ENCODE results near the gene ZC3H18.

ZC3H18 gene

GRCh38 chr16:88584676-88585075, 14.5 kb downstream of the ZC3H18 start:
- H3K27ac ChIP-seq = no peak overlapping the region
- TF ChIP-seq ZFX (IDR thresholded peaks at IDR 0.05) (no peak), CTCF (conservative IDR thresholded peaks at IDR 0.05) (no peak)

GRCh38 chr16:88585269-88585668, 15.1 kb downstream of the ZC3H18 start:
- TF ChIP-seq CTCF (conservative IDR thresholded peaks at IDR 0.05) = no peak
- TF ChIP-seq ZFX (IDR thresholded peaks at IDR 0.05) = no peak
- H3K27ac ChIP-seq = no peak overlapping the region

GRCh38 chr16:88585927-88586581, 15.9 kb downstream of the ZC3H18 start:
- TF ChIP-seq ZFX (IDR thresholded peaks at IDR 0.05) (no peak), CTCF (conservative IDR thresholded peaks at IDR 0.05) (no peak)
- no peak overlapping the region for H3K27ac ChIP-seq

- TF ChIP-seq CTCF (conservative IDR thresholded peaks at IDR 0.05) (no peak), ZFX (IDR thresholded peaks at IDR 0.05) (no peak)
Measured at GRCh38 chr16:88588148-88588547, 17.9 kb downstream of the ZC3H18 start.

GRCh38 chr16:88588754-88589153, 18.6 kb downstream of the ZC3H18 start:
- H3K27ac ChIP-seq = no peak overlapping the region
- TF ChIP-seq CTCF (conservative IDR thresholded peaks at IDR 0.05) (no peak), ZFX (IDR thresholded peaks at IDR 0.05) (no peak)

More at GRCh38 chr16:88588148-88588547, 17.9 kb downstream of the ZC3H18 start:
- H3K27ac ChIP-seq = no peak overlapping the region

DNA sequence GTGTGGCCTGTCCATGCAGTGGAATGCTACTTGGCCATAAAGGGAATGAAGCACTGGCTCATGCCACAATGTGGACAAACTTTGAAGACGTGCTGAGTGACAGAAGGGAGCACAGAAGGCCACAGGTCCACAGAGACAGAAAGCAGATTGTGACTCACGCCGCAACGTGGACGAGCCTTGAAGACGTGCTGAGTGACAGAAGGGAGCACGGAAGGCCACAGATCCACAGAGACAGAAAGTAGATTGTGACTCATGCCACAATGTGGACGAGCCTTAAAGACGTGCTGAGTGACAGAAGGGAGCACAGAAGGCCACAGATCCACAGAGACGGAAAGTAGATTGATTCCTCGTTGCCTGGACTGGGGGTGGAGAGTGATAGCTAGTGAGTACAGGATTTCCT, 19.2 kb downstream of the ZC3H18 start:
- no peak for TF ChIP-seq CTCF (conservative IDR thresholded peaks at IDR 0.05)
- no peak for TF ChIP-seq ZFX (IDR thresholded peaks at IDR 0.05)

DNA sequence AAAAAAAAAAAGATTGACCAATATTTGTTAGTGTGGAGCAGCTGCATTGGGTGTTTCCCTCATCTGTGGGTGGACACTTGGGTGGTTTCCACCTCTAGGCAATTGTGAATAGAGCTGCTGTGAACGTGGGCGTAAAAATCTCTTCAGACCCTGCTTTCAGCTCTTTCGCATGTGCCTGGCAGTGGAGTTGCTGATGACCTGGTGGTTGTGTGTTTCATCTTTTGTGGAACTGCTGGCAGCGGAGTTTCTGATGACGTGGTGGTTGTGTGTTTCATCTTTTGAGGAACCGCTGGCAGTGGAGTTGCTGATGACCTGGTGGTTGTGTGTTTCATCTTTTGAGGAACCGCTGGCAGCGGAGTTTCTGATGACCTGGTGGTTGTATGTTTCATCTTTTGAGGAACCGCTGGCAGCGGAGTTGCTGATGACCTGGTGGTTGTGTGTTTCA, 21.4 kb downstream of the ZC3H18 start:
- TF ChIP-seq CTCF (conservative IDR thresholded peaks at IDR 0.05) (no peak), ZFX (IDR thresholded peaks at IDR 0.05) (no peak)
- H3K27ac ChIP-seq = no peak overlapping the region

More for the DNA sequence above, 19.2 kb downstream of the ZC3H18 start:
- no peak overlapping the region for H3K27ac ChIP-seq
